Left ventricle myocardium inferior (tissue), 1 donor: ENCODE data around the gene PLXNC1. TPM values are rescaled to one million over a fixed set of nuclear protein-coding genes. Genes with fewer than 3 reads are reported as not detected.
"Not testable (repeated sequence)": the region's sequence is repeated elsewhere in the genome, so short reads cannot be mapped to it uniquely, and the experiment has no call there.

Experiments
- DNase-seq: peaks from one replicate; pipeline ENCODE4 v3.0.0-alpha.2; 2020
- H3K27ac ChIP-seq: fragments of 200-600 bp; replicated peaks from 2 replicates; pipeline ENCODE4 v1.8.0; 2021
- H3K27me3 ChIP-seq: fragments of 200-600 bp; 2 replicates; pipeline ENCODE4 v1.8.0; 2021; ENCODE audit warnings: low read depth
- H3K36me3 ChIP-seq: fragments of 200-600 bp; 2 replicates; pipeline ENCODE4 v1.8.0; 2021
- H3K4me1 ChIP-seq: fragments of 200-600 bp; 2 replicates; pipeline ENCODE4 v1.8.0; 2021
- H3K4me3 ChIP-seq: fragments of 200-600 bp; 2 replicates; pipeline ENCODE4 v1.8.0; 2021; ENCODE audit warnings: mild to moderate bottlenecking, moderate library complexity
- H3K9me3 ChIP-seq: fragments of 200-600 bp; replicated peaks from 2 replicates; pipeline ENCODE4 v1.8.0; 2021
- intact Hi-C: fragments of 100-400 bp; cut with micrococcal nuclease; formaldehyde crosslinking; loops from one replicate; pipeline ENCODE4 v1.11.0; 2022
- total RNA-seq: library from RNA; stranded (reverse); fragmentation: NEBNext Ultra II Directional; extraction: Animal tissue kit (Norgen Biotek cat#: 25700); gene quantifications from one replicate; pipeline ENCODE4 v1.2.1, GENCODE V29; 2021
- TF ChIP-seq, protein P1 (sequence below): fragments of 200-600 bp; IDR thresholded peaks from 2 replicates; pipeline ENCODE4 v1.8.0; 2021; ENCODE audit warnings: antibody characterized with exemption, mild to moderate bottlenecking, borderline replicate concordance
- donor health status: DM: no; HTN: yes; CAD: no; lungs with severe emphysema.

PLXNC1 gene
- total RNA-seq, 1 donor from 2014 or later, result 2.5 TPM

DNA sequence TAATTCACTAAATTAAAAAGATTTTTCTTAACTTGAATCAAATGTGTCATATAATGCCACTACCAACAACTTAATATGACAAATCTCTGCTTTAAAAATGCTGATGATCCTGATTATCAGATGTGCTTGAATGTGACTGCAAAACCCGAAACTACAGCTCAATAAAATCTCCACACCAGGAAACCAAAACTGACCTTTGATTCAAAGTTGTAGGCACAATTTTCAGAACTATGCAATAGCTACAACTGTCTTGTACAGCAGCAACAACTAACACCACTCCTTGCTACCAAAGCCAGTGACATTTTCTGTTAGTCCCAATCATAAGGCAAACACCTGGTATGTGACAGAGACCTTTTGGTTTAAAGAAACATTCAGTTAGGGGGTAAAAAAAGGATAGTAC, 164.0 kb downstream of the PLXNC1 start:
- Histone ChIP-seq H3K4me1 (no peaks in the 10 kb centered on the region), H3K4me3 (no peak overlapping the region), H3K27ac (no peak overlapping the region), H3K27me3 (no peaks in the 10 kb centered on the region), H3K36me3 (peaks cover 40% of the 10 kb centered on the region), H3K9me3 (peaks cover 20% of the 10 kb centered on the region)
- no peak for DNase-seq
- TF ChIP-seq, protein P1, sequence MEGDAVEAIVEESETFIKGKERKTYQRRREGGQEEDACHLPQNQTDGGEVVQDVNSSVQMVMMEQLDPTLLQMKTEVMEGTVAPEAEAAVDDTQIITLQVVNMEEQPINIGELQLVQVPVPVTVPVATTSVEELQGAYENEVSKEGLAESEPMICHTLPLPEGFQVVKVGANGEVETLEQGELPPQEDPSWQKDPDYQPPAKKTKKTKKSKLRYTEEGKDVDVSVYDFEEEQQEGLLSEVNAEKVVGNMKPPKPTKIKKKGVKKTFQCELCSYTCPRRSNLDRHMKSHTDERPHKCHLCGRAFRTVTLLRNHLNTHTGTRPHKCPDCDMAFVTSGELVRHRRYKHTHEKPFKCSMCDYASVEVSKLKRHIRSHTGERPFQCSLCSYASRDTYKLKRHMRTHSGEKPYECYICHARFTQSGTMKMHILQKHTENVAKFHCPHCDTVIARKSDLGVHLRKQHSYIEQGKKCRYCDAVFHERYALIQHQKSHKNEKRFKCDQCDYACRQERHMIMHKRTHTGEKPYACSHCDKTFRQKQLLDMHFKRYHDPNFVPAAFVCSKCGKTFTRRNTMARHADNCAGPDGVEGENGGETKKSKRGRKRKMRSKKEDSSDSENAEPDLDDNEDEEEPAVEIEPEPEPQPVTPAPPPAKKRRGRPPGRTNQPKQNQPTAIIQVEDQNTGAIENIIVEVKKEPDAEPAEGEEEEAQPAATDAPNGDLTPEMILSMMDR, result no peak
- intact Hi-C loops, result no loop called here

- H3K9me3 ChIP-seq, result peaks cover 49% of the 10 kb centered on the region
- intact Hi-C loops, result not testable (repeated sequence)
- H3K36me3 ChIP-seq, result peaks cover 24% of the 10 kb centered on the region
Measured at GRCh38 chr12:94316600-94316999, 168.2 kb downstream of the PLXNC1 start.

DNA sequence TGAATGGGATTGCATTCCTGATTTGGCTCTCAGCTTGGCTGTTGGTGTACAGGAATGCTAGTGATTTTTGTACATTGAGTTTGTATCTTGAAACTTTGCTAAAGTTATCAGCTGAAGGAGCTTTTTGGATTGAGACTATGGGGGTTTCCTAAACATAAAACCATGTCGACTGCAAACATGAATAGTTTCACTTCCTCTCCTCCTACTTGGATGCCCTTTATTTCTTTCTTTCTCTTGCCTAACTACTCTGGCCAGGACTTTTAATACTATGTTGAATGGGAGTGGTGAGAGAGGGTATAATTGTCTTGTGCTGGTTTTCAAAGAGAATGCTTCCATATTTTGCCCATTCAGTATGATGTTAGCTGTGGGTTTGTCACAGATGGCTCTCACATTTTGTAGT, 169.8 kb downstream of the PLXNC1 start:
- Histone ChIP-seq H3K36me3 (peaks cover 31% of the 10 kb centered on the region), H3K9me3 (peaks cover 49% of the 10 kb centered on the region), H3K4me3 (no peak overlapping the region), H3K27me3 (no peaks in the 10 kb centered on the region), H3K27ac (no peak overlapping the region), H3K4me1 (no peaks in the 10 kb centered on the region)
- intact Hi-C loops, result no loop called here
- TF ChIP-seq, protein P1, result no peak
- no peak for DNase-seq

More at GRCh38 chr12:94316600-94316999, 168.2 kb downstream of the PLXNC1 start:
- not testable (repeated sequence) for DNase-seq, H3K27ac ChIP-seq, H3K4me1 ChIP-seq, H3K4me3 ChIP-seq, H3K27me3 ChIP-seq

DNA sequence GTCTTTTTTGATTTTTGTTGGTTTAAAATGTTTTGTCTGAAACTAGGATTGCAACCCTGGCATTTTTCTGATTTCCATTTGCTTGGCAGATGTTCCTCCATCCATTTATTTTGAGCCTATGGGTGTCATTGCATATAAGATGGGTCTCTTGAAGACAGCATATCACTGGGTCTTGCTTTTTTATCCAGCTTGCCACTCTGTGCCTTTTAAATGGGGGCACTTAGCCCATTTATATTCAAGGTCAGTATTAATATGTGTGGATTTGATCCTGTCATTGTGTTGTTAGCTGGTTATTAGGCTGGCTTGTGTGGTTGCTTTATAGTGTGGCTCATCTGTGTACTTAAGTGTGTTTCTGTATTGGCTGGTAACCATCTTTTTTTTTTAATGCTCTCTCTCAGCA, 171.7 kb downstream of the PLXNC1 start:
- Histone ChIP-seq H3K4me1 (no peaks in the 10 kb centered on the region), H3K9me3 (peaks cover 38% of the 10 kb centered on the region), H3K36me3 (peaks cover 46% of the 10 kb centered on the region), H3K4me3 (no peak overlapping the region), H3K27ac (no peak overlapping the region), H3K27me3 (no peaks in the 10 kb centered on the region)
- intact Hi-C loops, result no loop called here
- no peak for DNase-seq
- TF ChIP-seq, protein P1, result no peak

- H3K27ac ChIP-seq, result no peak overlapping the region
- no peaks in the 10 kb centered on the region for H3K4me1 ChIP-seq
- peaks cover 29% of the 10 kb centered on the region for H3K9me3 ChIP-seq
- DNase-seq, result no peak
- no peak overlapping the region for H3K4me3 ChIP-seq
- no peaks in the 10 kb centered on the region for H3K27me3 ChIP-seq
- TF ChIP-seq, protein P1, result no peak
- peaks cover 67% of the 10 kb centered on the region for H3K36me3 ChIP-seq
- intact Hi-C loops, result no loop called here
Measured at GRCh38 chr12:94322346-94322745, 174.0 kb downstream of the PLXNC1 start.

- intact Hi-C loops, result no loop called here
- TF ChIP-seq, protein P1, result no peak
Measured at GRCh38 chr12:94326234-94326633, 177.9 kb downstream of the PLXNC1 start.

More at GRCh38 chr12:94326234-94326633, 177.9 kb downstream of the PLXNC1 start:
- Histone ChIP-seq H3K27me3 (no peaks in the 10 kb centered on the region), H3K4me3 (no peak overlapping the region), H3K36me3 (peaks cover 67% of the 10 kb centered on the region), H3K27ac (no peak overlapping the region), H3K9me3 (peaks cover 3% of the 10 kb centered on the region), H3K4me1 (no peaks in the 10 kb centered on the region)
- DNase-seq, result no peak
